ENCODE measurements around the gene ADCY2.

ADCY2 gene

GRCh38 chr5:7837403-7837802, 441.5 kb downstream of the ADCY2 start:
- no peak overlapping the region for H3K4me3 ChIP-seq (replicated peaks; ENCODE audit: low read depth, low read length)
- TF ChIP-seq CTCF (IDR thresholded peaks at IDR 0.05; ENCODE audit: low read length, missing control alignments) = no peak
- DNase-seq (ENCODE audit: low read depth) = no peak

- DNase-seq (ENCODE audit: low read depth) = no peak
Observed at GRCh38 chr5:7842531-7842930, 446.6 kb downstream of the ADCY2 start.

GRCh38 chr5:7844901-7845300, 449.0 kb downstream of the ADCY2 start:
- no peak for TF ChIP-seq CTCF (IDR thresholded peaks at IDR 0.05; ENCODE audit: low read length, missing control alignments)
- no peak overlapping the region for H3K4me3 ChIP-seq (replicated peaks; ENCODE audit: low read depth, low read length)
- no peak for DNase-seq (ENCODE audit: low read depth)

More at GRCh38 chr5:7842531-7842930, 446.6 kb downstream of the ADCY2 start:
- no peak overlapping the region for H3K4me3 ChIP-seq (replicated peaks; ENCODE audit: low read depth, low read length)
- no peak for TF ChIP-seq CTCF (IDR thresholded peaks at IDR 0.05; ENCODE audit: low read length, missing control alignments)

GRCh38 chr5:7845557-7845956, 449.6 kb downstream of the ADCY2 start:
- TF ChIP-seq CTCF (IDR thresholded peaks at IDR 0.05; ENCODE audit: low read length, missing control alignments) = no peak
- H3K4me3 ChIP-seq (replicated peaks; ENCODE audit: low read depth, low read length) = no peak overlapping the region

GRCh38 chr5:7846327-7846726, 450.4 kb downstream of the ADCY2 start:
- H3K4me3 ChIP-seq (replicated peaks; ENCODE audit: low read depth, low read length) = no peak overlapping the region
- DNase-seq (ENCODE audit: low read depth) = no peak
- no peak for TF ChIP-seq CTCF (IDR thresholded peaks at IDR 0.05; ENCODE audit: low read length, missing control alignments)

More at GRCh38 chr5:7845557-7845956, 449.6 kb downstream of the ADCY2 start:
- DNase-seq (ENCODE audit: low read depth) = no peak

- H3K4me3 ChIP-seq (replicated peaks; ENCODE audit: low read depth, low read length) = no peak overlapping the region
- TF ChIP-seq CTCF (IDR thresholded peaks at IDR 0.05; ENCODE audit: low read length, missing control alignments) = no peak
- DNase-seq (ENCODE audit: low read depth) = no peak
Observed at GRCh38 chr5:7848296-7848695, 452.4 kb downstream of the ADCY2 start.

GRCh38 chr5:7849681-7850394, 453.9 kb downstream of the ADCY2 start:
- DNase-seq (ENCODE audit: low read depth) = no peak
- H3K4me3 ChIP-seq (replicated peaks; ENCODE audit: low read depth, low read length) = peak overlapping the region; percentile 51
- TF ChIP-seq CTCF (IDR thresholded peaks at IDR 0.05; ENCODE audit: low read length, missing control alignments) = peak; percentile 11
